Type B pancreatic cell (in vitro differentiated cells): ENCODE data around the gene MYO6. TPM values are rescaled to one million over a fixed set of nuclear protein-coding genes. Genes with fewer than 3 reads are reported as not detected.

Source experiments
- DNase-seq: peaks from one replicate; pipeline ENCODE4 v3.0.0; 2021; ENCODE audit warnings: mixed read lengths; ENCODE audit not compliant: unreplicated experiment; ENCODE audit errors: extremely low spot score
- H3K27ac Mint-ChIP-seq: 2 replicates; pipeline ENCODE4 v1.8.0; 2021; ENCODE audit warnings: mild to moderate bottlenecking, mixed read lengths
- H3K27me3 Mint-ChIP-seq: 2 replicates; pipeline ENCODE4 v1.8.0; 2021; ENCODE audit warnings: mixed read lengths
- H3K36me3 Mint-ChIP-seq: 2 replicates; pipeline ENCODE4 v1.8.0; 2021; ENCODE audit warnings: mixed read lengths
- H3K4me1 Mint-ChIP-seq: one replicate; pipeline ENCODE4 v1.8.0; 2021; ENCODE audit warnings: mixed read lengths; ENCODE audit not compliant: unreplicated experiment
- H3K4me3 Mint-ChIP-seq: 2 replicates; pipeline ENCODE4 v1.8.0; 2021; ENCODE audit warnings: mild to moderate bottlenecking, mixed read lengths
- H3K9me3 Mint-ChIP-seq: 2 replicates; pipeline ENCODE4 v1.8.0; 2021; ENCODE audit warnings: mixed read lengths
- total RNA-seq: library from RNA; stranded (reverse); gene quantifications from 2 replicates; pipeline ENCODE4 v1.2.1, GENCODE V29; 2021; ENCODE audit warnings: low replicate concordance
- TF ChIP-seq, protein P1 (sequence below): fragments of 200-600 bp; sonication (generic); conservative IDR thresholded peaks from 2 replicates; pipeline ENCODE4 v1.5.0; 2021; ENCODE audit warnings: antibody characterized with exemption, mild to moderate bottlenecking

The MYO6 gene
- total RNA-seq, 1 donor from 2014 or later, result 46.7 TPM

DNA sequence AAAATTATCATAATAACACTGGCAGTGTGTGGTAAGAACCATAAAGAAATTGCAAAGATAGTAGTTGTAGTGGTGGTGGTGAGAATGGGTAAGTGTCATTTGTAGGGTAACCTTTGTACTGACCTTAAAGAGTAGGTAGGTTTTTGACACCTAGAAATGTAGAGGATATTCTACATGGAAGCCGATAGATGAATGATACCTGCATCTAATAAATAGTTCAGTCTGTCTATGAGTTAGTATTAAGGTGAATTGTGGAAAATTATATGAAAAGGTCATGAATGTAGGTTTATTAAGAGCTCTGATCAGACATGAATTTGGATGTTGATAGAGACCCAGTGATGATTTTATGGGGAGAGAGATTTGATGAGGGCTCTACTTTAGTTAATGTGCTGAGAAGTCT lies 78.1 kb downstream of the MYO6 start:
- TF ChIP-seq, protein P1, sequence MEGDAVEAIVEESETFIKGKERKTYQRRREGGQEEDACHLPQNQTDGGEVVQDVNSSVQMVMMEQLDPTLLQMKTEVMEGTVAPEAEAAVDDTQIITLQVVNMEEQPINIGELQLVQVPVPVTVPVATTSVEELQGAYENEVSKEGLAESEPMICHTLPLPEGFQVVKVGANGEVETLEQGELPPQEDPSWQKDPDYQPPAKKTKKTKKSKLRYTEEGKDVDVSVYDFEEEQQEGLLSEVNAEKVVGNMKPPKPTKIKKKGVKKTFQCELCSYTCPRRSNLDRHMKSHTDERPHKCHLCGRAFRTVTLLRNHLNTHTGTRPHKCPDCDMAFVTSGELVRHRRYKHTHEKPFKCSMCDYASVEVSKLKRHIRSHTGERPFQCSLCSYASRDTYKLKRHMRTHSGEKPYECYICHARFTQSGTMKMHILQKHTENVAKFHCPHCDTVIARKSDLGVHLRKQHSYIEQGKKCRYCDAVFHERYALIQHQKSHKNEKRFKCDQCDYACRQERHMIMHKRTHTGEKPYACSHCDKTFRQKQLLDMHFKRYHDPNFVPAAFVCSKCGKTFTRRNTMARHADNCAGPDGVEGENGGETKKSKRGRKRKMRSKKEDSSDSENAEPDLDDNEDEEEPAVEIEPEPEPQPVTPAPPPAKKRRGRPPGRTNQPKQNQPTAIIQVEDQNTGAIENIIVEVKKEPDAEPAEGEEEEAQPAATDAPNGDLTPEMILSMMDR, result no peak
- Mint-ChIP-seq H3K27ac (no peak overlapping the region), H3K4me3 (no peak overlapping the region), H3K36me3 (peaks cover 6% of the 10 kb centered on the region), H3K9me3 (no peaks in the 10 kb centered on the region), H3K4me1 (no peaks in the 10 kb centered on the region), H3K27me3 (no peaks in the 10 kb centered on the region)
- DNase-seq, result no peak

DNA sequence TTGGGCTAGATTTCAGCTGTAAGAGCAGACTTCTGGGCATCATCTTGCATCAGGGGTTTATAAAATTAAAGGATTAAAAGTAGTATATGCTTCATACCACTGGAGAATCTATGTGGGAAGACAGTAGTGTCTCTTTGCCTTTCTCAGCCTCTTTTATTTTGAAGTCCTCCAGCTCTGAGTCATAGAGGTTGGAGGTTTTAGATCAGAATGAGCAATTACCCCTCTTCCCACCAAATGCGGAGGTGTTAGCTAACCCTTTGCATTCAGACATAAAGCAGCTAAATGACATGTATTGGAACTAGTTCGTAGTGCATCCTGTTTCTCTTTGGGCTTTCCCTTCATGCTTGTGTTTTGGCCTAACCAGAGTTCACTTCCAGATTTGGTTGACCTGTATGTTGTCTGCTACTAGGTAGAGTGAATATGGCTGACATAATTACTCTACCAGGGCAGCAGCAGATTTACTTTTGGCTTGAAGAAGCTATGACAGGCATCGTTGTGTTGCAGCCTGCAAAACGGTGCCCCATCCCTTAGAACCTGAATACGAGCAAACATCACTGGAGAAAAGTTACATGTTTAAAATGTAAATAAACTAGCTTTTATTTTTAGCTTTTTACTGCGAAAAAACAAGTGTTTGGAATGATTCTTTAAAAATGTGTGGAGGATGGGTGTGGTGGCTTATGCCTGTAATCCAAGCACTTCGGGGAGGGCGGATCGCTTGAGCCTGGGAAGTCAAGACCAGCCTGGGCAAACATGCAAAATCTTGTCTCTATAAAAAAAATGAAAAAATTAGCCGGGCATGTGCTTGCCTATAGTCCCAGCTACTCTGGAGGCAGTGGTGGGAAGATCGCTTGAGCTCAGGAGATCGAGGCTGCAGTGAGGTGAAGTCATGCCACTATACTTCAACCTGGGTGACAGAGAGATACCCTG lies 82.2 kb downstream of the MYO6 start:
- H3K9me3 Mint-ChIP-seq, result no peaks in the 10 kb centered on the region
- DNase-seq, result no peak
- H3K27ac Mint-ChIP-seq, result no peak overlapping the region
- H3K4me3 Mint-ChIP-seq, result no peak overlapping the region
- H3K27me3 Mint-ChIP-seq, result no peaks in the 10 kb centered on the region
- H3K36me3 Mint-ChIP-seq, result no peaks in the 10 kb centered on the region
- no peaks in the 10 kb centered on the region for H3K4me1 Mint-ChIP-seq
- TF ChIP-seq, protein P1, result no peak

DNA sequence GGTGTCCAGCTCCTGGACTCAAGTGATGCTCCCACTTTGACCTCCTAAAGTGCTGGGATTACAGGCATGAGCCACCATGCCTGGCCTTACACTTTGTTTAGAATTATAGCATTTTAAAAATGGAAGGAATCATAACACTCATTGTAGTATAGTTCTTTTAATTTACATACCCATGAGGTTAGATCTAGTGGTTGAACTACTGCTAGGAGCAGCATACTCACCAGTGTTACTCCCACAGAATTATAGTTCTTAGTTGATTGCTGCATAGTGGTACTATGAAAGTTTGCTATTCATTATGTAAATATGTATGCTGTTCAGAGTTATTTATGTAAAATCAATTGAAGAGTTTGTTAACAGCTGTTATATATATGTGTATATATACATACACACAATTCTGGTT lies 85.4 kb downstream of the MYO6 start:
- Mint-ChIP-seq H3K4me1 (no peaks in the 10 kb centered on the region), H3K27ac (no peak overlapping the region), H3K27me3 (no peaks in the 10 kb centered on the region), H3K9me3 (no peaks in the 10 kb centered on the region), H3K36me3 (peaks cover 10% of the 10 kb centered on the region), H3K4me3 (no peak overlapping the region)
- DNase-seq, result no peak
- TF ChIP-seq, protein P1, result no peak

DNA sequence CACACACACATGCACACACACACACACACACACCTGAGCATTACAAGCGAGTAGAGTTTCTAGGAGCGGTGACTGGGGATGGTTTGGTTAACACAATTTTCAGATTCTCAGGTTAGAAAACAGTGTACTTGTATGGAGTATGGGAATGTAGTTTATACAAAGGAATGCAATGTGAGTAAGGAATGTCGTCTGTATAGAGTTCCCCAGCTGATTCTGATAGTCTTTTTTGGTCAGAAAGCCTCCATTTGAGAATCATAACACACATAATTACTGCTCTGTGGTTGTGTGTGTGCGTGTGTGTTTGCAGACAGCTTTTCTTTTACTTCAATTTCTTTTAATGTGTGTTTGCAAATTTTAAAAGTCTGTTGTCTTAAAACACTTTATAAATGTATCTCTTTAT lies 93.2 kb downstream of the MYO6 start:
- TF ChIP-seq, protein P1, result no peak
- Mint-ChIP-seq H3K4me3 (no peak overlapping the region), H3K27ac (no peak overlapping the region), H3K4me1 (peaks cover 3% of the 10 kb centered on the region), H3K36me3 (peaks cover 10% of the 10 kb centered on the region), H3K27me3 (no peaks in the 10 kb centered on the region), H3K9me3 (no peaks in the 10 kb centered on the region)
- no peak for DNase-seq

DNA sequence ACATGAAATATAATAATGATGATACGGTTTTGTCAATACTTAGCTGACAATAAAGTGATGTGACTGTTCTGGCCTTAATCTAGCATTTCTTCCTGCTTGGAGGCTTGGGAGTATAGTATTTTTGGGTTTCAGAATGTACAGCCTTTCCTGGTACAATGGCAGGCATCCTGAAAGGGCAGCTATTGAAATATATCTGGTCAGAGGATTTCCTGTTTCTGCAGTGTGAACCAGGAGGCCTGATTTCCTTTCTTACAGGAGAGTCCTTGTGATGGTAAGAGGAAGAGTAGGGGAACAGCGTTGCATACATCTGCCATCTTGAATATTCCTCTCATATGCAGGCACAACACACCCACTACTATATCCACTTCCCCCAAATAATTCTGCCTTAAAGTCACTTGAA lies 93.7 kb downstream of the MYO6 start:
- H3K4me1 Mint-ChIP-seq, result peaks cover 3% of the 10 kb centered on the region
- no peak for DNase-seq
- no peak overlapping the region for H3K4me3 Mint-ChIP-seq
- TF ChIP-seq, protein P1, result no peak
- H3K27me3 Mint-ChIP-seq, result no peaks in the 10 kb centered on the region
- no peaks in the 10 kb centered on the region for H3K9me3 Mint-ChIP-seq
- peaks cover 7% of the 10 kb centered on the region for H3K36me3 Mint-ChIP-seq
- no peak overlapping the region for H3K27ac Mint-ChIP-seq
